ENCODE results near the gene BRD3. TPM values are rescaled to one million over a fixed set of nuclear protein-coding genes. Genes with fewer than 3 reads are reported as not detected.

Gene BRD3
- total RNA-seq, 1 experiment from 2014 or later, result 63.1 TPM

DNA sequence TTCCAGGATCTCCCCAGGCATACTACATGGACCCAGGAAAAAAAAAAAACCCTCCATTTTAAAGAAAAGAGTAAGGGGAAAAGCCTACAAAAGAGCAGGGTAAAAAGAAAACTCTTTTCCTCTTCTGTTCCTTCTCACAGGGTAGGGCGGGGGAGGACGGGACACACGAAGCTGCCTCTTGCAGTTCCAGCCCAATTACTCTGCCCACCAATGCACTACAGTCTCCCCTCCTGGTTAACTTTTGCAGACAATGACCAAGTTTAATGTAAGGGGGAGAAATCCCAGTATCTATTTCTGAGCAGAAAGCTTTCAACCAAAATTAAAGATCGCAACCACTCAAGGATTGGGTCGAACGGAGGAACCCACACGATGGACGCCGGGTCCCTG, 1.3 kb downstream of the BRD3 start:
- H3K4me3 Mint-ChIP-seq, result peak overlapping the region; percentile 84 to 92
- Histone ChIP-seq H2BK12ac (ENCODE audit: insufficient read length, low read depth, low read length) (no peak overlapping the region), H3K9me3 (ENCODE audit: control insufficient read depth, low read depth, low read length) (no peaks in the 10 kb centered on the region), H4K20me1 (ENCODE audit: control insufficient read depth, insufficient read depth, insufficient read length) (no peaks in the 10 kb centered on the region), H3K56ac (ENCODE audit: insufficient read length, low read depth, low read length) (no peak overlapping the region), H3K9ac (ENCODE audit: extremely low read depth, insufficient read length, low read length) (peak overlapping the region; percentile 84), H2BK5ac (ENCODE audit: insufficient read length, low read length) (no peak overlapping the region), H4K8ac (replicated peaks; ENCODE audit: insufficient read length, low read depth, low read length) (no peak overlapping the region), H3T11ph (ENCODE audit: low read length) (no peak overlapping the region), H3K4me2 (ENCODE audit: insufficient read depth, insufficient read length, low read length) (peak overlapping the region; percentile 93), H3K79me2 (ENCODE audit: insufficient read depth, low read length) (peaks cover 41% of the 10 kb centered on the region; the same call in 1 of the 2 replicates), H3K14ac (ENCODE audit: insufficient read depth, low read length) (peak overlapping the region; percentile 91), H4K91ac (ENCODE audit: insufficient read length, low read depth, low read length) (no peak overlapping the region), H4K5ac (ENCODE audit: insufficient read length, low read depth, low read length) (no peak overlapping the region), H3K4ac (ENCODE audit: low read depth, low read length) (no peak overlapping the region), H2AFZ (ENCODE audit: low read length) (no peak overlapping the region), H3K18ac (ENCODE audit: insufficient read length, low read depth, low read length) (no peak overlapping the region), H2AK5ac (ENCODE audit: insufficient read length, low read length) (no peak overlapping the region), H3K79me1 (ENCODE audit: insufficient read depth, low read depth, low read length, poor library complexity, severe bottlenecking) (peaks cover 6% of the 10 kb centered on the region), H3K27me3 (ENCODE audit: insufficient read depth, low read length) (no peaks in the 10 kb centered on the region; the same call in 1 of the 2 replicates), H3K23me2 (ENCODE audit: insufficient read length, low read depth, low read length, poor library complexity, severe bottlenecking) (peaks cover 13% of the 10 kb centered on the region), H2BK120ac (ENCODE audit: low read depth, low read length, poor library complexity, severe bottlenecking) (no peak overlapping the region), H3K4me1 (ENCODE audit: insufficient read depth, low read length) (no peaks in the 10 kb centered on the region), H3K23ac (ENCODE audit: insufficient read length, low read depth, low read length) (no peak overlapping the region), H3K27ac (ENCODE audit: insufficient read length, low read depth, low read length) (no peak overlapping the region), H2BK20ac (ENCODE audit: low read depth, low read length, poor library complexity, severe bottlenecking) (no peak overlapping the region), H2BK15ac (ENCODE audit: low read depth, low read length) (no peak overlapping the region)
- peaks cover 28% of the 10 kb centered on the region for H3K27me3 Mint-ChIP-seq (ENCODE audit: low read depth)
- H3K4me1 Mint-ChIP-seq, result peaks cover 26 to 38% of the 10 kb centered on the region in 2 experiments
- WGBS (ENCODE audit: extremely low coverage, insufficient read length, low lambda C conversion rate), result no CpG with 5 or more reads among the region's 9 CpGs
- peak overlapping the region; percentile 77 to 89 (median 82); a peak in 5 of 7 replicates for H3K27ac Mint-ChIP-seq
- TF ChIP-seq, protein P1, sequence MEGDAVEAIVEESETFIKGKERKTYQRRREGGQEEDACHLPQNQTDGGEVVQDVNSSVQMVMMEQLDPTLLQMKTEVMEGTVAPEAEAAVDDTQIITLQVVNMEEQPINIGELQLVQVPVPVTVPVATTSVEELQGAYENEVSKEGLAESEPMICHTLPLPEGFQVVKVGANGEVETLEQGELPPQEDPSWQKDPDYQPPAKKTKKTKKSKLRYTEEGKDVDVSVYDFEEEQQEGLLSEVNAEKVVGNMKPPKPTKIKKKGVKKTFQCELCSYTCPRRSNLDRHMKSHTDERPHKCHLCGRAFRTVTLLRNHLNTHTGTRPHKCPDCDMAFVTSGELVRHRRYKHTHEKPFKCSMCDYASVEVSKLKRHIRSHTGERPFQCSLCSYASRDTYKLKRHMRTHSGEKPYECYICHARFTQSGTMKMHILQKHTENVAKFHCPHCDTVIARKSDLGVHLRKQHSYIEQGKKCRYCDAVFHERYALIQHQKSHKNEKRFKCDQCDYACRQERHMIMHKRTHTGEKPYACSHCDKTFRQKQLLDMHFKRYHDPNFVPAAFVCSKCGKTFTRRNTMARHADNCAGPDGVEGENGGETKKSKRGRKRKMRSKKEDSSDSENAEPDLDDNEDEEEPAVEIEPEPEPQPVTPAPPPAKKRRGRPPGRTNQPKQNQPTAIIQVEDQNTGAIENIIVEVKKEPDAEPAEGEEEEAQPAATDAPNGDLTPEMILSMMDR (conservative IDR thresholded peaks at IDR 0.05), result no peak
- no peak for DNase-seq
- H3K36me3 Mint-ChIP-seq (ENCODE audit: insufficient read depth in 1 of 3, low read depth in 3 of 3), result peaks cover 0 to 11% (median 3%) of the 10 kb centered on the region in 3 experiments; a peak in 4 of 7 replicates
- H3K9me3 Mint-ChIP-seq, result peaks cover 6 to 7% of the 10 kb centered on the region in 2 experiments; a peak in 3 of 5 replicates

Measured in H9 (cell line).